ENCODE data around the gene MINDY2.

Gene MINDY2

GRCh38 chr15:58770857-58771620, at the start of gene MINDY2:
TSS of gene MINDY2 (plus strand) at chr15:58771302. CDS start at chr15:58771396, 94 bp downstream.
- DNase-seq (ENCODE audit: low read depth, low spot score), result peak; percentile 98

- DNase-seq (ENCODE audit: low read depth, low spot score), result no peak
These were observed 46.6 kb upstream of the MINDY2 start for GRCh38 chr15:58724466-58724865.

GRCh38 chr15:58726867-58727266, 44.2 kb upstream of the MINDY2 start:
- no peak for DNase-seq (ENCODE audit: low read depth, low spot score)

DNA sequence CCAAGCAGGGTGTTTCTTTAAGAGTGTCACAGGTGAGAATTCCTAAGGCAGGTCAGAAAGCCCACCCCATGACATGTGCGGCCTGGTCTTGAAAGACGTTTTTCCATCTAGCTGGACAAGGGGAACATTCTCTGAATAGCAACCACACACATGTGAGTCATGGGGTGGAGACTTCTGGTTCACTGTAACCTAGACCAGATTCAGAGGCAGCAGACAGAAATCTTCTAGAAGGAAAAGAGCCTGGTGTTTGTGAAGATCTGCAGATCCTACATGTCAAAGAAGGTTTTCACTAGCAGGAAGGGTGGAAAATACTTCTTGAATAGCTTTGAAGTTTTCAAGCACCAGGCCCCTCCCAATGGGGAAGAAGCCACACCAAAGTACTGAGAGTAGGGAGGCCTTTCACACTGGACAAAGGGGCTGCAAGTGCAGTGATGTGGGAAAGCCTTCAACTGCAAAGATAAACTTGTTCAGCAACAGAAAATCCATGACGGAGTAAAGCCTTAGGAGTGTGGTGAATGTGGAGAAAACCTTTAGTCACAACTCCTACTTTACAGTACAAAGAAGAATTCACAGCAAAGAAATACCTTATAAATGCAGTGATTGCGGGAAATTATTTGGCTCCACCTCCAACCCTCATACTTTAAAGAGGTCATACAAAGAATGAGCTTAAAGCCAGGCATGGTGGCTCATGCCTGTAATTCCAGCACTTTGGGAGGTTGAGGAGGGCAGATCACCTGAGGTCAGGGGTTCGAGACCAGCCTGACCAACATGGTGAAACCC, 39.2 kb upstream of the MINDY2 start:
- no peak for DNase-seq (ENCODE audit: low read depth, low spot score)

- no peak for DNase-seq (ENCODE audit: low read depth, low spot score)
These were observed 38.3 kb upstream of the MINDY2 start for GRCh38 chr15:58732625-58733363.

- DNase-seq (ENCODE audit: low read depth, low spot score), result no peak
These were observed 36.2 kb upstream of the MINDY2 start for GRCh38 chr15:58734859-58735258.

DNA sequence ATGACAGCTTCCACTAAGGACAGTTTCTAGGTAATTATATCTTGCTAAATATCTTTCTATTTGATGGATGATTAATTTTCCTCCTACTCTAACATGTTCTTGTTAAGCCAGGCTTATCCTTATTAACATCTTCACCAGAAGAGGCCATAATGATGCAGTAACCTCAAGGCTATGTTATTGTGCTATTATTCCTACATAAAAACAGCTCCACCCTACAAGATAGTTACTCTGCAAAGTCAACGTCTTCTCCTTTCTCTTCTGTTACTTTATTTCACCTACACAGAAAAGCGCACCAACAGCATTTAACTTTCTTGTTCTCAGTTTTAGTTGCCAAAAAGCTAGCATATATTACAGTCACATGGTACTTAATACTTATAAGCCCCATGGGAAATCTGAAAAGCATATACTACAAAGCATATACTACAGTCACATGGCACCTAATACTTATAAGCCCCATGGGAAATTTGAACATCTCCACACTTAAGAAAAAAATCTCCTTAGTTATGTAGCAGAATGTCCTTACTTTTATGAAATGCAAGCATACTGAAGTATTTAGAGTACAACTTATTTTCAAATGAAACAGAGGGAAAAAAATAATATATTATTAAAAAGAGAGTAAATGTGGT, 35.0 kb upstream of the MINDY2 start:
- no peak for DNase-seq (ENCODE audit: low read depth, low spot score)

DNA sequence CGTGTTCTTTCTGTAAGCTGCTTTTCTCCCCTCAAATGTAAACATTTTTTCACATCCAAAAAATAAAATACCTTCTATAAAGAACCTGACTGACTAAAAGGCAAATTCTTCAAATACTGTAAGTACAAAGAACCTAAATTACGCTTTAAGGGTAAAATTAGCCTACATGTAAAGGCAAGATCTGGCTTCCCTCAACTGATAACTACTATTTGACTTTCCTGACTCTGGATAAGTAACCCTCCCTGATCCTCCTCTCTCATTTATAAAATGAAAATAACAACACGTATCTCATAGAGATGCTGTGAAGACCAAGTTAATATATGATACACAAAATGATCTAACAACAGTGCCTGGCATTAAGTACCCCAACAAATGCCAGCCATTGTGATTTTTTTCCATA, 33.8 kb upstream of the MINDY2 start:
- DNase-seq (ENCODE audit: low read depth, low spot score), result no peak

GRCh38 chr15:58738046-58738707, 32.9 kb upstream of the MINDY2 start:
- DNase-seq (ENCODE audit: low read depth, low spot score), result no peak

GRCh38 chr15:58740436-58740835, 30.7 kb upstream of the MINDY2 start:
- no peak for DNase-seq (ENCODE audit: low read depth, low spot score)

GRCh38 chr15:58741032-58741431, 30.1 kb upstream of the MINDY2 start:
- DNase-seq (ENCODE audit: low read depth, low spot score), result no peak

DNA sequence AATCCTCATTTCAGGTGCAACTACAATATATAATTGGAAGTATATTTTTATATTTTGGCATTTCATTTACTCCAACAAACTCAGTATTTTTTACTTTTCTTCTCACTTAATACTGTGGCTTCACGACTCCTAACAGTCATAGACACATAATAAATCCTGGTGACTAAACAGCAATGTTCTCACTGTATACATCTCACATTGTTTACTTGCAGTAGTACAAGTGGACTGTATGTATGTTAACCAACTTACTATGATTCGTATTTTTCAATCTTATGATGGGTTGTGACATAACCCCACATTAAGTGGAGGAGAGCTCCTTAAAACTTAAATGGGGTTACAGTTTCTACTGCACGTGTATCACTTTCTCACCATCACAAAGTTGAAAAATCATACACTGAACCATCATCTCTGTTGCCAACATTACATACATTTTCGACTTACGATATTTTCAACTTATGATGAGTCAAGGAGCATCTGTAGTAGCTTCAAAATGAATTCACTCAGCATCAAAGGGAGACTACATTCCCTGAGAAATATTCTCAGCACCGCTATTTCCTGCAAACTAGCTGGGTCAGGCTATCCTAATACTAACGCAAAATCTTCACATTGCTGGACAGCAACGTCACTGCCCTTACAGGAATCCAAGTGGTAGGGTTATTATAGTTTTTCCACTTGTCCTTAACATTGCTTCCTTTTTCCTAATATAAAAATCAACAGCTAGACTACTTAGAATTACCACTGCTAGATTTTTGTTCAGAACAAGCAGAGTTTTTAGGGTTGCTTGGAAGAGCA, 28.9 kb upstream of the MINDY2 start:
- no peak for DNase-seq (ENCODE audit: low read depth, low spot score)

GRCh38 chr15:58742819-58743502, 28.1 kb upstream of the MINDY2 start:
- DNase-seq (ENCODE audit: low read depth, low spot score), result no peak

GRCh38 chr15:58746174-58746573, 24.9 kb upstream of the MINDY2 start:
- no peak for DNase-seq (ENCODE audit: low read depth, low spot score)

DNA sequence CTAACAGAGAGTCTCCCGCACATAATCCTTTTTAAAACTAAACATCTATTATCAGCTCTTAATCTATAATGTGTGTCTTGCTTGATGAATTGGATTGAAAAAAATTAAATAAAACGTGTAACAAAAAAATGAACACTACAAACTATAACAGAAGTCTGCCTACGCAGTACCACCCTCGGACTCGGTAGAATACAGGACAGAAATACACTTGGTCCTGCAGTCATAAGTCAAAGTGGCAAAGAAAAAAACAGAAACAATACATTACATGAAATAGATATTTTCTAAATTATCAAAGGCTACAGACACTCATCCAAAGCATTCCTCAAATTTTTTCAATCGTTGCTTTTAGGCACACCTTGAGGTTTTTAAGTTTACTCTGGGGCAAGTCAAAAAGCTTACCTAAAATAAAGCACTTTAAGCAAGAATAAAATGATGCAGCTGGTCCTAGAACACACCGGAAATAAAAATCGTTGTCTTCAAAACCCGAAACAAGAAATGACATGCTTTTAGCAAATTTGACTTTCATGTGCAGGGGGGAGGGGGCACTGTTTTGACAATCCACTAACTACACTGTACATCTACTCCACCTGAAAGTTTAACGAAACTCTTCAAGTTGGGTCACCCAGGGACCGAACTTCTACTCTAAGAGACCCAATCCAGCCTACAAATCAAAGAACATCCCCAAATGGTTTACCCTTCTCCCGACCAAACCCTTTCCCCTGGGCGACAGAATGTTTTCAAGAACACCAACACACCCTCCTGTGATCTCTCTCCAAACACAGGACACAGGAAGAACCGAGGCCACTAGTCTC, 22.9 kb upstream of the MINDY2 start:
- DNase-seq (ENCODE audit: low read depth, low spot score), result no peak

DNA sequence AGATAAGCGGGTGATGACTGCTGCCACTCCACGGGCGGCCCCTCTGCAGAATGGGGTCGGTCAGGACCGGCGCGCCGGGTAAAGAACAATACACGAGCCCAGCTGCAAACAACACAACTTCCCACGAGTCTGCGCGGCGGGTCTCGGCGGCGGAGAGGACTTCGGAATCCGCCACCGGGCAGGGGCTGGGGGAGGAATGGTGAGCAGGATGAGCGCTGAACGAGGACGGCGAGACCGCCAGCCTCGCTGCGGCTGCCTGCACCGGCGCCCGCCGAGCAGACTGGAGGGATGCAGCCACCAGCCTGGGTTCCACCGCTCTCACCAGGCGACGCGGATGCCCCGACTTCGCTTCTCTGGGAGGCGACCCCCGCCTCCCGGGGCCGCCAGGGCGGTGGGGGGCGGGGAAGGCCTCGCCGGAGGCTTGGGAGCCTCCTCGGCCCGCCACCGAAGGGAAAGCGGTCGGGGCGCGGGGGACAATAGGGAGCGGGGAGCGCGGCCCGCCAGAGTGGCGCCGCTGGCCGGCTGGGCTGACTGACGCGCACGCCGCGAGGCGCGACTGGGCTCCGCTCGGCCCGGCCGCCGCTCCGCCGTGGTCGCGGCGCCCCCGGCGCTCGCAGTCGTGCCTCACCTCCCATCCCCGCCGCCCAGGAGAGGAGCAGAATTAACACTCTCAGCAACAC, 22.1 kb upstream of the MINDY2 start:
- no peak for DNase-seq (ENCODE audit: low read depth, low spot score)

GRCh38 chr15:58749532-58750337, 21.4 kb upstream of the MINDY2 start, which contains the start of gene ADAM10:
TSS of gene ADAM10 (minus strand) at chr15:58749707. CDS start at chr15:58749534, 173 bp downstream.
- DNase-seq (ENCODE audit: low read depth, low spot score), result peak; percentile 98
